ENCODE results near the gene ERG.

DNA sequence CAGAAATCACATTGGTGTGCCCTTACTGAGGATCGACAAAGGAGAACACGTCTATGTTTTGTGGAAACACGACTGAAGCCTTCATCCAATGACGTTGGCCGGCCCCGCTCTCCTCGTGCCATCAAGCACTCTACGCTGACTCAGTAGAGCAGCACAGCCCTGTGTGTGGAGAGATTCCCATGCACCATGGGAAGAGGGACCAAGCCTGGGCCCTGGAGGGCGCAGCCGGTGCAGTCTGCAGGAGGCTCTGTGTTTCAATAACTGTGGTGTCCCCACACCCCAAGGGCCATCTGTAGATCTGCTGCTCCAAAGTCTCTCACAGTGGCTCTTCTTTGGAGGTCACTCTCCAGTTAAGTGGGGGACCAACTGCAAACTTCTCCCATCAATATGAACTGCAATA is 144.0 kb downstream of the ERG start:
- TF ChIP-seq BRCA1 (CRISPR knock-in tag; IDR thresholded peaks at IDR 0.05) (no peak), ZNF569 (CRISPR knock-in tag; IDR thresholded peaks at IDR 0.05; ENCODE audit: borderline replicate concordance) (no peak), RBAK (CRISPR knock-in tag; IDR thresholded peaks at IDR 0.05) (no peak), GABPA (IDR thresholded peaks at IDR 0.05; ENCODE audit: low read depth, low read length) (no peak), GABPA (CRISPR knock-in tag; IDR thresholded peaks at IDR 0.05; ENCODE audit: low read depth) (no peak), TARDBP (CRISPR knock-in tag; IDR thresholded peaks at IDR 0.05) (no peak), SMAD9 (CRISPR knock-in tag; IDR thresholded peaks at IDR 0.05) (no peak), CHD2 (IDR thresholded peaks at IDR 0.05; ENCODE audit: low read depth, low read length) (no peak), FOXK2 (IDR thresholded peaks at IDR 0.05) (no peak)
- TF ChIP-seq, protein P1, sequence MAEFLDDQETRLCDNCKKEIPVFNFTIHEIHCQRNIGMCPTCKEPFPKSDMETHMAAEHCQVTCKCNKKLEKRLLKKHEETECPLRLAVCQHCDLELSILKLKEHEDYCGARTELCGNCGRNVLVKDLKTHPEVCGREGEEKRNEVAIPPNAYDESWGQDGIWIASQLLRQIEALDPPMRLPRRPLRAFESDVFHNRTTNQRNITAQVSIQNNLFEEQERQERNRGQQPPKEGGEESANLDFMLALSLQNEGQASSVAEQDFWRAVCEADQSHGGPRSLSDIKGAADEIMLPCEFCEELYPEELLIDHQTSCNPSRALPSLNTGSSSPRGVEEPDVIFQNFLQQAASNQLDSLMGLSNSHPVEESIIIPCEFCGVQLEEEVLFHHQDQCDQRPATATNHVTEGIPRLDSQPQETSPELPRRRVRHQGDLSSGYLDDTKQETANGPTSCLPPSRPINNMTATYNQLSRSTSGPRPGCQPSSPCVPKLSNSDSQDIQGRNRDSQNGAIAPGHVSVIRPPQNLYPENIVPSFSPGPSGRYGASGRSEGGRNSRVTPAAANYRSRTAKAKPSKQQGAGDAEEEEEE (CRISPR knock-in tag; IDR thresholded peaks at IDR 0.05; ENCODE audit: borderline replicate concordance): no peak
- TF ChIP-seq, protein P2, sequence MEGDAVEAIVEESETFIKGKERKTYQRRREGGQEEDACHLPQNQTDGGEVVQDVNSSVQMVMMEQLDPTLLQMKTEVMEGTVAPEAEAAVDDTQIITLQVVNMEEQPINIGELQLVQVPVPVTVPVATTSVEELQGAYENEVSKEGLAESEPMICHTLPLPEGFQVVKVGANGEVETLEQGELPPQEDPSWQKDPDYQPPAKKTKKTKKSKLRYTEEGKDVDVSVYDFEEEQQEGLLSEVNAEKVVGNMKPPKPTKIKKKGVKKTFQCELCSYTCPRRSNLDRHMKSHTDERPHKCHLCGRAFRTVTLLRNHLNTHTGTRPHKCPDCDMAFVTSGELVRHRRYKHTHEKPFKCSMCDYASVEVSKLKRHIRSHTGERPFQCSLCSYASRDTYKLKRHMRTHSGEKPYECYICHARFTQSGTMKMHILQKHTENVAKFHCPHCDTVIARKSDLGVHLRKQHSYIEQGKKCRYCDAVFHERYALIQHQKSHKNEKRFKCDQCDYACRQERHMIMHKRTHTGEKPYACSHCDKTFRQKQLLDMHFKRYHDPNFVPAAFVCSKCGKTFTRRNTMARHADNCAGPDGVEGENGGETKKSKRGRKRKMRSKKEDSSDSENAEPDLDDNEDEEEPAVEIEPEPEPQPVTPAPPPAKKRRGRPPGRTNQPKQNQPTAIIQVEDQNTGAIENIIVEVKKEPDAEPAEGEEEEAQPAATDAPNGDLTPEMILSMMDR (CRISPR knock-in tag; IDR thresholded peaks at IDR 0.05): no peak
- TF ChIP-seq, protein P3, sequence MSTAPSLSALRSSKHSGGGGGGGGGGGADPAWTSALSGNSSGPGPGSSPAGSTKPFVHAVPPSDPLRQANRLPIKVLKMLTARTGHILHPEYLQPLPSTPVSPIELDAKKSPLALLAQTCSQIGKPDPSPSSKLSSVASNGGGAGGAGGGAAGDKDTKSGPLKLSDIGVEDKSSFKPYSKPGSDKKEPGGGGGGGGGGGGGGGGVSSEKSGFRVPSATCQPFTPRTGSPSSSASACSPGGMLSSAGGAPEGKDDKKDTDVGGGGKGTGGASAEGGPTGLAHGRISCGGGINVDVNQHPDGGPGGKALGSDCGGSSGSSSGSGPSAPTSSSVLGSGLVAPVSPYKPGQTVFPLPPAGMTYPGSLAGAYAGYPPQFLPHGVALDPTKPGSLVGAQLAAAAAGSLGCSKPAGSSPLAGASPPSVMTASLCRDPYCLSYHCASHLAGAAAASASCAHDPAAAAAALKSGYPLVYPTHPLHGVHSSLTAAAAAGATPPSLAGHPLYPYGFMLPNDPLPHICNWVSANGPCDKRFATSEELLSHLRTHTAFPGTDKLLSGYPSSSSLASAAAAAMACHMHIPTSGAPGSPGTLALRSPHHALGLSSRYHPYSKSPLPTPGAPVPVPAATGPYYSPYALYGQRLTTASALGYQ (CRISPR knock-in tag; IDR thresholded peaks at IDR 0.05): no peak

Measured in HepG2 (cell line).